Keratinocyte (primary cell): ENCODE results near the gene NQO2.

Experiments
- CTCF ChIP-seq, 3 experiments: IDR thresholded peaks in 1 of 3; conservative IDR thresholded peaks in 1 of 3; optimal IDR thresholded peaks in 1 of 3; 2 replicates in 2 of 3; 3 replicates in 1 of 3; pipeline versions ENCODE3 to v1.5.1; 2011; ENCODE audit warnings: low read length in 3 of 3, mild to moderate bottlenecking in 3 of 3, moderate library complexity in 2 of 3, control low read depth in 1 of 3, inconsistent platforms in 1 of 3; ENCODE audit not compliant: insufficient read depth in 2 of 3; ENCODE audit errors: extremely low read depth in 1 of 3
- EZH2 ChIP-seq: IDR thresholded peaks from one replicate; pipeline ENCODE4 v1.6.1; 2012; ENCODE audit warnings: inconsistent platforms, mild to moderate bottlenecking, low read length, moderate library complexity

- TF ChIP-seq CTCF (optimal IDR thresholded peaks at IDR 0.05 in 1 of 3, IDR thresholded peaks at IDR 0.05 in 1 of 3, conservative IDR thresholded peaks at IDR 0.05 in 1 of 3; ENCODE audit: extremely low read depth in 1 of 3, insufficient read depth in 2 of 3, low read length in 3 of 3) (no peak), EZH2 (no peak)
Observed at GRCh38 chr6:2956930-2957685, 42.6 kb upstream of the NQO2 start.
